Measurements from ENCODE around the gene ZNF606. TPM values are rescaled to one million over a fixed set of nuclear protein-coding genes. Genes with fewer than 3 reads are reported as not detected.

Gene ZNF606
- polyA plus RNA-seq, 1 experiment = 2.3 TPM

DNA sequence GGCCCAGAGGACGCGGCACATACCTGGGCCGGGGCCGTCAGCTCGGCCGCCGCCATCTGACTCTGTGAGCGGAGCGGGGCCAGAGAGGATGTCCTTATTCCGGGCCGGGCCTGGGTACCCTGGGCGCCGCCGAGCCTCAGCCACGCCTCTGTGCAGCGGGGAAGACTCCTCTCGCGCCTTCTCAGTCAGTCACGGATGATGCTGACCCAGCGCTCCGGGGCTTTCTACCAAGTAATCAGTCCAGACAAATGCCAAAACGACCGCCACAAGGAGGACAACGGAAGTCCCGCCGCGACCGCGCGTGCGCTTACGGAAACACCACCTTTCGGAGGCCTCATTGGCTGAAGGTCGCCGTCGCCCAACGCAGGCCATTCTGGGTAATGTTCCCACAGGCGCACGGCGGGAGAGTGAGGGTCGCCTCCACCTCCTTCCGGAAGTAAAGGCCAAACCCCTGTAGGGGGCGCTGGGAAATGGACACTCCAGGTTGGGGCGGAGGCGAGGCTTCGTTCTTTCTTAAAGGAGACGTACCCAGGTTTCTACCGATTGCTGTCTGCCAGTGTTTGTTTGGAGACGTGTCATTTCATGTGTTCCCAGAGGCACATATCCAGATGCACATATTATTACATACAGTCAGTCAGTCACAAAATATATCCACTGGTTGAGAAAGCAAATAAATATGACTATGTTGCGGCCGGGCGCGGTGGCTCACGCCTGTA, 55.0 kb downstream of the ZNF606 start, which contains the start of gene ZNF256:
TSS of gene ZNF256 (minus strand) at position 288 of the 716 bp plus-strand sequence. CDS start at position 56, 232 bp downstream.
- POLR2A ChIA-PET = no interaction called here
- TF ChIP-seq, protein P1, sequence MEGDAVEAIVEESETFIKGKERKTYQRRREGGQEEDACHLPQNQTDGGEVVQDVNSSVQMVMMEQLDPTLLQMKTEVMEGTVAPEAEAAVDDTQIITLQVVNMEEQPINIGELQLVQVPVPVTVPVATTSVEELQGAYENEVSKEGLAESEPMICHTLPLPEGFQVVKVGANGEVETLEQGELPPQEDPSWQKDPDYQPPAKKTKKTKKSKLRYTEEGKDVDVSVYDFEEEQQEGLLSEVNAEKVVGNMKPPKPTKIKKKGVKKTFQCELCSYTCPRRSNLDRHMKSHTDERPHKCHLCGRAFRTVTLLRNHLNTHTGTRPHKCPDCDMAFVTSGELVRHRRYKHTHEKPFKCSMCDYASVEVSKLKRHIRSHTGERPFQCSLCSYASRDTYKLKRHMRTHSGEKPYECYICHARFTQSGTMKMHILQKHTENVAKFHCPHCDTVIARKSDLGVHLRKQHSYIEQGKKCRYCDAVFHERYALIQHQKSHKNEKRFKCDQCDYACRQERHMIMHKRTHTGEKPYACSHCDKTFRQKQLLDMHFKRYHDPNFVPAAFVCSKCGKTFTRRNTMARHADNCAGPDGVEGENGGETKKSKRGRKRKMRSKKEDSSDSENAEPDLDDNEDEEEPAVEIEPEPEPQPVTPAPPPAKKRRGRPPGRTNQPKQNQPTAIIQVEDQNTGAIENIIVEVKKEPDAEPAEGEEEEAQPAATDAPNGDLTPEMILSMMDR (IDR thresholded peaks at IDR 0.05; ENCODE audit: insufficient read depth, low read depth, low read length) = peak; percentile 66
- Histone ChIP-seq H3K36me3 (ENCODE audit: control insufficient read depth, insufficient read depth, low read length) (peaks cover 7% of the 10 kb centered on the region), H3K4me3 (ENCODE audit: low read depth, low read length) (peak within 1 kb of the TSS; percentile 78), H3K27me3 (ENCODE audit: control insufficient read depth, insufficient read depth, low read length) (no peaks in the 10 kb centered on the region)
- CTCF ChIA-PET = no interaction called here
- peak; percentile 70 for DNase-seq (ENCODE audit: low read depth)

DNA sequence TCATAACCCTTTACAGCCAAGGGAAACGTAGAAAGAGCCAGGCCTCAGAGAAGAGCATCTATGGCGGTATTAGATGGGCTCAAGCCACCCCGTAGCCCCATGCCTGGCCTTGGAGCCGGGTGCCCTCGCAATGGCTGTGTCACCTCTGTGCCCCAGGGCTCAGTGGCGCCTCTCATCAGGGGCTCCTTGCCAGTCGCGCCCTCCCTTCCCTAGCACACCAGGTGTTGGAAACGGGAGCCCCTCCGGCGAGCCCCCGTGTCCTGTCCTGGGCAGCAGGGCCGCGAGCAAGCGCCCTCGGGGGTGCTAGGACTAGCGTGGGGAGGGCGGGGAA, 55.6 kb downstream of the ZNF606 start:
- Histone ChIP-seq H3K27me3 (ENCODE audit: control insufficient read depth, insufficient read depth, low read length) (no peaks in the 10 kb centered on the region), H3K4me3 (ENCODE audit: low read depth, low read length) (peak overlapping the region; percentile 78), H3K36me3 (ENCODE audit: control insufficient read depth, insufficient read depth, low read length) (peaks cover 11% of the 10 kb centered on the region)
- CTCF ChIA-PET = no interaction called here
- TF ChIP-seq, protein P1 (IDR thresholded peaks at IDR 0.05; ENCODE audit: insufficient read depth, low read depth, low read length) = no peak
- POLR2A ChIA-PET = no interaction called here
- DNase-seq (ENCODE audit: low read depth) = no peak

DNA sequence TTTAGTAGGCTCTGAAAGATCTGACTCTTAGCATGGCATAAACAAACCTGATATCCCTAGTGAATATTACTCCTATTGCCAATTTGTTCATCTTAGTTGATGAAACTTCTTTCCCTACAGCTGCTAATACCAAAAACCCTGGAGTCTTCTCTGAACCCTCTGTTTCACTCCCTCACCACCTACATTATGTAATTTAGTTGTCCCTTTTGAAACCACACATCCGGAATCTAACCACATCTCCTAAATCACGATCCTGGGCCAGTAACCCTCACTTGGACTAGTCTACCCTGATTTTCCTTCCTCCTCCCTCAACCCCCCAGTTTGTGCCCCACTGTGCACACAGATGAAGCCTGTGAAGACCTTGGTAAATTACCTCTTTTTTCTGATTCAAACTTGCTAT, 56.3 kb downstream of the ZNF606 start:
- ChIA-PET CTCF (no interaction called here), POLR2A (no interaction called here)
- Histone ChIP-seq H3K4me3 (ENCODE audit: low read depth, low read length) (peak overlapping the region; percentile 78), H3K36me3 (ENCODE audit: control insufficient read depth, insufficient read depth, low read length) (peaks cover 15% of the 10 kb centered on the region), H3K27me3 (ENCODE audit: control insufficient read depth, insufficient read depth, low read length) (no peaks in the 10 kb centered on the region)
- TF ChIP-seq, protein P1 (IDR thresholded peaks at IDR 0.05; ENCODE audit: insufficient read depth, low read depth, low read length) = no peak
- no peak for DNase-seq (ENCODE audit: low read depth)

DNA sequence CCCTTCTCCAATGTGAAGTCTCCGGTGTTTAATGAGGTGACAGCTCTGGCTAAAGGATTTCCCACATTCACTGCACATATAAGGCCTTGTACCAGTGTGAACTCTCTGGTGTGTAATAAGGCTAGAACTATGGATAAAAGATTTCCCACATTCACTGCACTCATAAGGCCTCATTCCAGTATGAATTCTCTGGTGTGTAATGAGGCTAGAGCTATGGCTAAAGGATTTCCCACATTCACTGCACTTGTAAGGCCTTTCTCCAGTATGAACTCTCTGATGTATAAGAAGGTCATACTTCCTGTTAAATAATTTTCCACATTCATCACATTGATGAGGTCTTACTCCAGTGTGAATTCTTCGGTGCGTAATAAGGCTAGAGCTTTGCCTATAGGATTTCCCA, 61.0 kb downstream of the ZNF606 start:
- Histone ChIP-seq H3K36me3 (ENCODE audit: control insufficient read depth, insufficient read depth, low read length) (peaks cover 21% of the 10 kb centered on the region), H3K4me3 (ENCODE audit: low read depth, low read length) (no peak overlapping the region), H3K27me3 (ENCODE audit: control insufficient read depth, insufficient read depth, low read length) (no peaks in the 10 kb centered on the region)
- POLR2A ChIA-PET = no interaction called here
- CTCF ChIA-PET = interaction anchor here (1.2 kb wide), 1 partner anchor 25 kb away, joined by 3 read pairs; the partner anchor contains the start of gene ZNF417
- DNase-seq (ENCODE audit: low read depth) = no peak
- TF ChIP-seq, protein P1 (IDR thresholded peaks at IDR 0.05; ENCODE audit: insufficient read depth, low read depth, low read length) = no peak

DNA sequence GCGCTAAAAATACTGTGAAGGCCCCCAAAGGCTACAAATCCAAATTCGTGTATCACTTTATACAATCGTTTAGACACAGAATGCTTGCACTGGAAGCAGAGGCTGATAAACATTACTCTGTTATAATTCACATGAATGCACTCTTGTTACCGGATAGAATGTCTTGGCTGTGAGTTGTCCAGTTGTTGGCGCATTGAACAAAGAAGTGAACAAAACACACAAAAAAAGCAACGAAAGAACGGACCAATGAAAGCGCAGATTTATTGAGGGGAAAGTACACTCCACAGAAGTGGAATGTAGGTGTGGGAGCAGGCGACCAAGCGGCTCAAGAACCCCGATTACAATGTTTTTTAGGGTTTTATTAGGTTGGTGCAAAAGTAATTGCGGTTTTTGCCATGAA, 66.9 kb downstream of the ZNF606 start:
- ChIA-PET CTCF (interaction anchor here (1.0 kb wide), 1 partner anchor 9 kb away, joined by 3 read pairs; no protein-coding TSS in a partner anchor), POLR2A (no interaction called here)
- no peak overlapping the region for H3K4me3 ChIP-seq (ENCODE audit: low read depth, low read length)

More for the DNA sequence above, 66.9 kb downstream of the ZNF606 start:
- no peaks in the 10 kb centered on the region for H3K27me3 ChIP-seq (ENCODE audit: control insufficient read depth, insufficient read depth, low read length)
- peaks cover 1% of the 10 kb centered on the region; the same call in 1 of the 2 replicates for H3K36me3 ChIP-seq (ENCODE audit: control insufficient read depth, insufficient read depth, low read length)
- DNase-seq (ENCODE audit: low read depth) = no peak
- TF ChIP-seq, protein P1 (IDR thresholded peaks at IDR 0.05; ENCODE audit: insufficient read depth, low read depth, low read length) = no peak
